Activated CD4-positive, CD25-positive, alpha-beta regulatory T cell treated with anti-CD3 and anti-CD28 coated beads, Interleukin-2, amount 50 U/mL, for 72 hours (primary cell): ENCODE results near the gene SCOC.
"Not testable (repeated sequence)": the region's sequence is repeated elsewhere in the genome, so short reads cannot be mapped to it uniquely, and the experiment has no call there.

Source experiments
- DNase-seq: peaks from one replicate; pipeline ENCODE4 v3.0.0; 2021

The SCOC gene

DNA sequence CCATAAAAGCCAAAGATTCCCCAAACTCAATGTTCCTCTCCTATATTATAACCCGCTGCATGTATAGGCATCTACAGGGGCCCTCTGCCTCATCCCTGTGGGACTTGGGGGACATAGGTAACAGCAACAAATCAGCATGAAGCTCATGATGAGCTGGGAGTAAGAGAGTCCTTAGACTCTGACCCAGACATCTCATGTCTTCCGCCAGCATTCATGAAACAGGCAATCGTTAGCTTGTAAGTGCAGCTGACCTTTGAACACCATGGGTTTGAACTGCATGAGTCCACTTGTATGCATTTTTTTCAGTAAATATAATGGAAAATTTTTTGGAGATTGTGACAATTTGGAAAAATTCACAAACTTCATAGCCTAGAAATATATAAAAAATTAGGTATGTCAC, 10.4 kb upstream of the SCOC start:
- no peak for DNase-seq

DNA sequence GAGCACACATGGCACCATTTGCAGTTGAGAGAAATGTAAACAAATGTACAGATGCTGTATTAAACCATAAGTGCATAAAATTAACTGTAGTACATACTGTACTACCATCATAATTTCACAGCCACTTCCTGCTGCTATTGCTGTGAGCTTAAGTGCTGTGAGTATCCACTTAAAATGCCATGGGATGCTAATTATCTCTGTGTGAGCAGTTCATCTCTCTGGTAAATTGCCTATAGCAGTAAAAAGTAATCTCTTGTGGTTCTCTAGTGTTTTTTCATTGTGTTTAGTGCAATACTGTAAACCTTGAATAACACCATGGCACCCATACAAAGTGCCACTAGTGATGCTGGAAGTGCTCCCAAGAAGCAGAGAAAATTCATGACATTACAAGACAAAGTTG, 9.9 kb upstream of the SCOC start:
- DNase-seq, result no peak

DNA sequence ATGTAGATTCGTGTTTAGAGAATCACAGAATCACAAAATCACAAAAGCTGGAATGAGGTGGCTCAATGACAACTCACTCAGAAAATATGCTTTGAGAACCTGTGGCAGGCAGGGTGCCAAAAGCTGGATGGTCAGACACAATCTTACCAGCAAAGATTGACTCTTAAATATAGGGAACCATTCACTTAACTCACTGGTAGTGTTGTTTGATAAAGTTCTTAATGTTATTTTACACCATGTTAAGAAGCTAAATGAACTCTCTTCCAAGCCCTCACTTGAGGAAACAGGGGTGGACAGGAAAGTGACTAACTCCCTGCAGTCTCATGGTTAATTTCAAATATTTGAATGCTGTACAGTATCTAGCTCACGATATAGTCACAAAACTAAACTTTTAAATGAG, 5.7 kb upstream of the SCOC start:
- DNase-seq, result no peak

DNA sequence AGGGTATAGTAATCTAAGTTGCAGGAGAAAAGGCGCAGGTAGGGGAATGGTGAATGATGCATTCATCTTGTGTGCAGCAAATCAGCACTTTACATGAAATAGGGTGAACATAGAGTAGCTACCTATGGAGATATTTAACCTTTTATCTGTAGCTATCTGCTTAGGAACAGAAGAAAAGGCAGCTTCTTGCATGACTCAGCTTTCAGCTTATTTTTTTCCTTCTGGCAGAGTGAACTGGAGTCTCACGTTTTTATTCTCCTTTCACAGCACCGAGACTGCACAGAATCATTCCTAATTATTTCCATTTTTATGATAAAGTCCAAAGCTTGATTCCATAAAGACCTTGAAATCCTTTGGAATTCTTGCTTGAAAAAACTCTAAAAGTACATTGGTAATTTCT, 4.8 kb upstream of the SCOC start:
- DNase-seq, result no peak

DNA sequence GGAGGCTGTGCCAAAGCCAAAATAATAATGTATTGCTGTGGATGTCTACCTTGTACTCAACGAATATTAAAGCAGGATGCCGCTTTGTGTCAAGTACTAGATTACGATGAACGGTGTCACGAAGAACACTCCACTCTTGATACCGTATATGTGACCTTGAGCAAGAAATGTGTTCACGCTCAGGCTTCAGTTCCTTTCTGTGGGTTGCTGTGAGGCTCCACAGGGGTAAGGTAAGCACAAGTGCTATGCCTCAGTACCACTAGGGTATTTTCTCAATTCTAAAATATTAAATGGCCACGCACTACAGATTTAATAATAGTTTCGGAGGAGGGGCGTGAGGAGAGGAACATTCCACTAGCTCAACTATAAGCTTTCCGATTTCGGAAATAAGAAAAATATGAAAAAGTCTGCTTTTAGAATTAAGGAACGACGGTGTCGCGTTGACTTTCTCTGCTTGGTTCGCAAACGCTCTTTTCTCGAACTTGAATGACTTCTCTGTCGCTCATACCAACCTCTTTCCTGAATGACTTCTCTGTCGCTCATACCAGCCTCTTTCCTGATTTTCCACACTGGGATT, 607 bp upstream of the SCOC start:
- DNase-seq, result no peak

DNA sequence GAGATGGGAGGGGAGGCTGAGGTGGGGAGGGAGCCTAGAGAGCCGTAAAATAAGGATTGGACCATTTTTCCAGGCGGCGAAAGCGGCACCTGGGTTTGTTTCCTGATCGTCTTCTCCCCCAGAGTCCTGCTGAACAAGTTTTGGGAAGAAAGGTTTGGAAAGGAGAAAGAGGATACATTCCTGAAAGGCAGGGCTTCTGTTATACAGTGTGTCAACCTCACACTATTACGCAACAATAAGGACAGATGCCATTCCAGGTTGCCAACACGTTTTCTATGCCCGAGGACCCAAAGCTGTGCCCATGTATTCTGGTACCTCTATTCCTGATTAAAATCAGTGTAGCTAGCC, 658 bp downstream of the SCOC start:
- DNase-seq, result no peak

DNA sequence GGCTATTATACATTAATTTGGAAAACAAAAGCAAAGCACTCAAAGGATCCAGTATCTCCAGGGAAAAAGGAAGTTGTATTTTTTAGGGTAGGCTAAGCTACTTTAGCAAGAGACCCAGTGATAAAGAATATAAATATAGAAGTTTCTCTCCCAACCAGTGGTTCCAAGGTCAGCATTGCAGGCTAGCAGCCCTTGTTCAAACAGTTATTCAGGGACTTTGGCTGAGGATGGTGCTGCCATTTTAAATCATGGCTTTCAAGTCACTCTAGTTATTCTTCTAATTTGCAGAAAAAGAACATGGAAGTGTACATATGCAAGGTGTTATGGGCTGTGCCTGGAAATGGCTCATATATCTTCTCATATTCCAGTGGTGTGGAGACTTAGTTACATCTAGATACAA, 9.3 kb downstream of the SCOC start:
- no peak for DNase-seq

DNA sequence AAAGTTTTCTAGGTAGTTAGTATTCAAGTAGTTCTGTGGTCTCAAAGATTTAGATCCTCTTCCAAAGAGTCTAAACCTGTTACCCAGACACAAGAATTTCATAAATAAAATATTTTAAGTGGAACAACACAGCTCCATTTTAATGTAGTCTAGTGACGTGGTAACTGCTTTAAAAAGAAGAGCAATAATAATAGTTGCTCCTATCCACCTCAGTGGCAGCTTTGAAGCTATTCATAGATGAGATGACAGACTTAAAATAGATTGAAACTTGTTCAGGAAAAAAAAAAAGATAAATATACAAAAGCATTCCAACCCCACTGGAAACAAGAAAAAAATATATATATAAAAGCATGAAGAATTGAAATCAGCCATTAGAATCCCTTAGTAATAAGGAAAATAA, 14.6 kb downstream of the SCOC start:
- no peak for DNase-seq

DNA sequence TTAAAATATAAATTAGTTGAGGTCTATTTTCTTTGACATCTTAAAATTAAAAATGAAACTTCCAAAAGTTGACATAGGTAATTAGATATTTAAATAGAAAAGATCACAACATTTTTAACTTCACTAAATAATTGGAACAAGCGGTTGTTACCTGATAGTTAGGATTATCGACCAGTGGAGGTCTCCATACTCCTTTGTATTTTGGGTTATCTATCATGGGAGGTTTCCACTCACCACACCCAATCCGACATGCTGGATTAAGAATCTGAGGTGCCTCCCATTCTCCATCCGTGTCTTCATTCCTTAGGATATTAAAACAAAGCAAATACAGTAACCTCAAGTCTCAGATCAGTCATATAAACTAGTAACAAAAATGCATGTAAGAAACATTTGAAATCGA, 22.2 kb downstream of the SCOC start:
- no peak for DNase-seq

DNA sequence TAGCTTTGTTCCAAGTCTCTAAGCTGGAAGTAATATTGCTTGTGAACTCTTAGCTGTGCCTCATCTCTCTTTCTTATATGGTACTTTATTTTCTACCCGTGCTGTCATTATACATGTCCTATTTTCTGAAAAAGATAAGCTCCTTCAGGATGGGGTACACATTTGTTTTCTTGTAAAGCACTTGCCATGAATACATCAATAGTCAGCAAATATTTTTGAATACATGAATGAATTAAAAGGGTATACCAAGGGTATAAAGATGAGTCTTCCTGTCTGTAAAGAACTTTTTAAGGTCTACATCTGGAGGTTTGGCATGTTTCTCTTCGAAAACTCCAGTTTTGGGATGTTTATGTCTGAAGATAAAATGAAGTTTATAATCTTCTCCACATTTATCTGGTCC, 26.7 kb downstream of the SCOC start:
- DNase-seq, result no peak

DNA sequence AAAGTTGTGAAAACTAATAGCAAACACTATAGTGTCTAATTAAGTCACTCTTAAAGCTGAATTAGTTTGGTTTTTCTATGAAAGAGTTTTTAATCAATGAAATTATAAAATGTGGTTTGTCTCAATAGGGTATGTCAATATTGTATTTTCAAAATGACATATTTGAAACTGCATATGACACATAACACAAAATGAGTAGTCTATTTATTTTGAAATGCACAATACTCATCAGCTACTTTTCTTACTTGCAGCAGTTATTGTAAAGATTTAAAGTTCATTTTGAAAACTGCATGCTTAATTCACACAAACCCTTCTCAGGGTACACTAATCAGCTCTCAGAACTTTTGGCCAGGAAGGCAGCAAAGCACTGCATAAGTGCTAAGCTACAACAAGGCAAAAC, 32.8 kb downstream of the SCOC start:
- DNase-seq, result no peak

DNA sequence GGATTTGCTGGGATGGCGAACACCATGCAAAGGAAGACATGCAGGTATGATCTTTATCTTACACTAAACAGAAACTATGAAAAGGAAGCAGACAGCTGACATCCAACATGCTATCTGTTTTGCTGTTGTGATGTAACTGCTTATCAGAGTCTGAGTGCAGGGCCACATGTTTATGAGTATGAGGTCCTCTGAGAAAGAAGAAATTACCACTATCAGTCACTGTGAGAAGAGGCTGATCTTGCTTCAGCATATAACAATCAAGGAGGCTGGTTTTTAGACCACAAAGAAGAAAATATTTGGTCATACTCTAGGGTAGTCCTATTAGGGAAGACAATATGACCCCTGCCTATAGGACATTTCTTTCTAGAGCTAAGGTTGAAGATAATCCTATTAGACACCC, 35.5 kb downstream of the SCOC start:
- DNase-seq, result no peak

DNA sequence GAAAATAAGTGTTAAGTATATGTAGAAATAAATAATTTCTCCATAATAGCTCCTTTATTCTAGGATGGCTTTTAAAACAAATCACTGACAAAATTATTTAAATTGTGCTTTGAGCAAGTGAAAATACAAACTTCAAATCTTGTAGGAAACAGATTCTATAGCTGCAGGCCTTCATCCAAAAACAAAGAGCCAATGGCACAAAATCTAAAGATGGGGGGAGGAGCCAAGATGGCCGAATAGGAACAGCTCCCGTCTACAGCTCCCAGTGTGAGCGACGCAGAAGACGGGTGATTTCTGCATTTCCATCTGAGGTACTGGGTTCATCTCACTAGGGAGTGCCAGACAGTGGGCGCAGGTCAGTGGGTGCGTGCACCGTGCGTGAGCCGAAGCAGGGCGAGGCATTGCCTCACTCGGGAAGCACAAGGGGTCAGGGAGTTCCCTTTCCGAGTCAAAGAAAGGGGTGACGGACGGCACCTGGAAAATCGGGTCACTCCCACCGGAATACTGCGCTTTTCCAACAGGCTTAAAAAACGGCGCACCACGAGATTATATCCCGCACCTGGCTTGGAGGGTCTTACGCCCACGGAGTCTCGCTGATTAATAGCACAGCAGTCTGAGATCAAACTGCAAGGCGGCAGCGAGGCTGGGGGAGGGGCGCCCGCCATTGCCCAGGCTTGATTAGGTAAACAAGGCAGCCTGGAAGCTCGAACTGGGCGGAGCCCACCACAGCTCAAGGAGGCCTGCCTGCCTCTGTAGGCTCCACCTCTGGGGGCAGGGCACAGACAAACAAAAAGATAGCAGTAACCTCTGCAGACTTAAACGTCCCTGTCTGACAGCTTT, 39.9 kb downstream of the SCOC start:
- not testable (repeated sequence) for DNase-seq

DNA sequence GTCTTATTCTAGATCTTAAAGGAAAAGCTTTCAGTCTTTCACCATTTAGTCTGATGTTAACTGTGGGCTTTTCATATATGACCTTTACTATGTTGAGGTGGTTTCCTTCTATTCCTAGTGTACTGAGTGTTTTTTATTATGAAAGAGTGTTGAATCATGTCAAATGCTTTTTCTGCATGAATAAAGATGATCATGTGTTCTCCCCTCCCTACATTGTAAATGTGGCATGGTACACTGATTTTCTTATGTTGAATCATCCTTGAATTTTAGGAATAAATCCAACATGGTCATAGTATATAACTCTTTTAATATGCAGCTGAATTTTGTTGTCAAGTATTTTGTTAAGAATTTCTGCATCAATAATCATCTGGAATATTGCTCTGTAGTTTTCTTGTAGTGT, 49.7 kb downstream of the SCOC start:
- no peak for DNase-seq

DNA sequence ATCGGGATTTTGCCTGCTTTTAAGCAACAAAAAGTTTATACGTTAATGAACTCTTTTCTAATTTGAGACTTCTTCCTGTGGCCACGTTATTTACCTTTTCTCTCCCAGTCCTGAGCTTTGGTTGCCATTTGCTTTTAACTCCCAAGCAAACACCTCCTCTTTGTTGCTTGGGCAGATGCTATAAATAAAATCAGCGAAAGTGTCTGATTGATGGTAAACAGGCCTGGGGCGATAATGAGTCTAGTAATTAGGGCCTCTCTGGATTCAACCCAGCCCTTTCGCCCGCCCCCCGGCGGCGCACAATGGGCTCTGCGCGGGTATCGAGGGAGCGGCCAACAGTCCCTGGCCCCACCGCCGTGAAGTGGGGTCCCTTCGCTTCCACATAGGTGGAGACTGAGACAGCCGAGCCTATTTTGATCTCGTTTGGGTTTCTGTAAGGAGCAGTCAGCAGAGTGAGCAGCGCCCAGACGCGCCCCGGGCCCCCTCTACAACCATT, 53.2 kb downstream of the SCOC start:
- DNase-seq, result no peak

DNA sequence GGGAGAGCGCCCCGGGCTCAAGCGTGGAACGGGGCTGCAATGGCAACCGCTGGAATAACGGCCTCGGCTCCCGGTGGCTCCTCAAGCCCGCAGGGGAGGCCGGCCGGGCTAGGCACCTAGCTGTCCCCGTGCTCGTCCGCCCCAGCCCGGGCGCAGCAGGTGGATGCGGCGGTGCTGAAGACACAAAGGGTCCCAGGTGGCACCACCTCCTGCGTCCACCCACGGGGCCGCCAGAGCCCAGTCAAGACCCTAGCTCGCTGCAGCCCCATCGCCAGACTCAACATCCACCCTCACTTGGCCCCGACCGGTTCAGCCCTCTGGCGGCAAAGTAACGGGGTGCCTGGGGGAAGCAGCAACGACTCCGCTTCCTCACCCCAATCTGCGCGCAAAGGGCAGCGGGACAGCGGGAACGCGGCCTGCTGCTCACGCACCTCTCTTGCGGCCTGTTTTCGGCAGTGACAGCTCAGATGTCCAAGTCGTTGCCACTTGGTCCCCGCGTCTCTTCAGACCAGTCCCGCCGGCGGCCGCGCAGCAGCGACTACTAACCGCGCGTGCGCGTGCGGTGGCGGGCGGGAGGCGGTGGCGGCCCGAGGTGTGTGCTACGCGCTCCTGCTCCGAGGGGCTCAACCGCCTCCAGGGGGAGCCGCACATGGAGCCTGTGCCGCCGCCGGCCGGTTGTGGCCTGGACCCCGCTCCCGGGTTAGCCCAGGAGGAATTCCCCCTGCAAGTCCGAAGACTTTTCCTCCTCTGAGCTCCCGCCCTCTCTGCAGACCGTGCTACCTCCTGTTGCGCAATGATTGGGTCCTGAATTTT, 53.9 kb downstream of the SCOC start, which contains the start of gene CLGN:
TSS of gene CLGN (minus strand) at position 543 of the 813 bp plus-strand sequence. CDS start 14,570 bp downstream, outside the sequence.
- peak; percentile 47 for DNase-seq

DNA sequence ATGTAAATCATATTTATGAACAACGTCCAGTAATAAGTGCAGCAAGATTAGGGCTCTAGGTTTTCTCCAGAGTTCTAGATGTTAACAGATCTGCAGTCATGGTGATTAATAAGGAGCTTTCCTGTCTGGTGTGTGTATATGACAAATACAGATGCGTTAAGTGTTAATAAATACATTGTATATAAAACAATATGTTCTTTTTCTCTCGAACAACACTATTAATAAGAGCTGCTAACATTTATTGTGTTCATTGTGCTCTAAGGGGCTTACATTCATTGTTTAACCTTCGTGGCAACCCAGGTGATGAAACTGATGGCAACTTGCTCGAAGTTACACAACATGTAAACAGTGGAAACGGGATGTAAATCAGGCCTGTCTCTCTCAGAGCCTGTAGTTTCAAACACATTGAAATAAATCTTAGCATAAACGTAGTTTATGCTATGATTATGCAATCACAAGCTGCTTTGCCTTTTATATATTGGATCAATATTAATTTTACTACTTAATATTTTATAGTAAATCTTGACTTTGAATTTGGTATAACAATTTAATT, 54.5 kb downstream of the SCOC start:
- no peak for DNase-seq
